ENCODE data around the gene CUX1.

The CUX1 gene

GRCh38 chr7:101916041-101916800 lies 98.8 kb downstream of the CUX1 start:
- Histone ChIP-seq H3K9me3 (ENCODE audit: control insufficient read depth, insufficient read depth, low read depth, low read length) (no peaks in the 10 kb centered on the region), H3K4me3 (ENCODE audit: low read depth, low read length) (no peak overlapping the region), H3K4me1 (ENCODE audit: control insufficient read depth, insufficient read depth, low read length) (0 out of 2 replicates have a peak, but pooled peaks cover 5% of the 10 kb centered on the region), H3K27ac (ENCODE audit: extremely low read depth, low read depth, low read length) (no peak overlapping the region), H3K36me3 (ENCODE audit: control insufficient read depth in 2 of 2, insufficient read depth in 1 of 2, low read length in 2 of 2) (peaks cover 0 to 32% of the 10 kb centered on the region in 2 experiments; a peak in 2 of 3 replicates)
- CTCF ChIA-PET = no interaction called here
- POLR2A ChIA-PET = no interaction called here
- TF ChIP-seq HOXD13 (CRISPR knock-in tag; IDR thresholded peaks at IDR 0.05; ENCODE audit: borderline replicate concordance) (no peak), ZNF514 (tag by site-specific recombination; IDR thresholded peaks at IDR 0.05) (no peak), ZNF18 (tag by site-specific recombination; IDR thresholded peaks at IDR 0.05) (no peak), ZNF585B (tag by site-specific recombination; IDR thresholded peaks at IDR 0.05) (no peak), ZBTB11 (tag by site-specific recombination; conservative IDR thresholded peaks at IDR 0.05; ENCODE audit: low read depth) (no peak), GLI2 (tag by site-specific recombination; IDR thresholded peaks at IDR 0.05; ENCODE audit: borderline replicate concordance, low read depth) (no peak), ZNF600 (tag by site-specific recombination; IDR thresholded peaks at IDR 0.05) (no peak), ZNF626 (tag by site-specific recombination; IDR thresholded peaks at IDR 0.05) (no peak), ZNF23 (tag by site-specific recombination; IDR thresholded peaks at IDR 0.05; ENCODE audit: borderline replicate concordance) (no peak), ZBTB1 (tag by site-specific recombination; IDR thresholded peaks at IDR 0.05) (no peak), ZNF394 (tag by site-specific recombination; IDR thresholded peaks at IDR 0.05; ENCODE audit: borderline replicate concordance) (no peak), GFI1B (tag by site-specific recombination; IDR thresholded peaks at IDR 0.05) (no peak), ZNF280C (tag by site-specific recombination; IDR thresholded peaks at IDR 0.05) (no peak), ZNF433 (tag by site-specific recombination; IDR thresholded peaks at IDR 0.05; ENCODE audit: low read depth) (no peak)

- peaks cover 0 to 32% of the 10 kb centered on the region in 2 experiments; a peak in 2 of 3 replicates for H3K36me3 ChIP-seq (ENCODE audit: control insufficient read depth in 2 of 2, insufficient read depth in 1 of 2, low read length in 2 of 2)
- no peak overlapping the region for H3K4me3 ChIP-seq (ENCODE audit: low read depth, low read length)
- TF ChIP-seq PRDM4 (tag by site-specific recombination; IDR thresholded peaks at IDR 0.05) = no peak
- TF ChIP-seq KLF10 (tag by site-specific recombination; IDR thresholded peaks at IDR 0.05) = no peak
- no peak for TF ChIP-seq ZNF10 (tag by site-specific recombination; IDR thresholded peaks at IDR 0.05)
- no peak for TF ChIP-seq ZSCAN30 (tag by site-specific recombination; IDR thresholded peaks at IDR 0.05)
- no peak for TF ChIP-seq ZSCAN16 (tag by site-specific recombination; IDR thresholded peaks at IDR 0.05)
- TF ChIP-seq ZNF391 (tag by site-specific recombination; IDR thresholded peaks at IDR 0.05; ENCODE audit: borderline replicate concordance, low read depth) = no peak
- H3K4me1 ChIP-seq (ENCODE audit: control insufficient read depth, insufficient read depth, low read length) = 0 out of 2 replicates have a peak, but pooled peaks cover 5% of the 10 kb centered on the region
- no peaks in the 10 kb centered on the region for H3K9me3 ChIP-seq (ENCODE audit: control insufficient read depth, insufficient read depth, low read depth, low read length)
- H3K27ac ChIP-seq (ENCODE audit: extremely low read depth, low read depth, low read length) = no peak overlapping the region
- CTCF ChIA-PET = no interaction called here
- POLR2A ChIA-PET = no interaction called here
Measured at GRCh38 chr7:101916876-101917275, 99.5 kb downstream of the CUX1 start.
